GM19395 (cell line): ENCODE data around the gene VSX1.

Experiments used
- ATAC-seq: cut with Tn5 transposase; IDR thresholded peaks from one replicate; pipeline ENCODE4 v1.9.1; 2021; ENCODE audit warnings: mild to moderate bottlenecking, moderate library complexity; ENCODE audit not compliant: unreplicated experiment

Gene VSX1

DNA sequence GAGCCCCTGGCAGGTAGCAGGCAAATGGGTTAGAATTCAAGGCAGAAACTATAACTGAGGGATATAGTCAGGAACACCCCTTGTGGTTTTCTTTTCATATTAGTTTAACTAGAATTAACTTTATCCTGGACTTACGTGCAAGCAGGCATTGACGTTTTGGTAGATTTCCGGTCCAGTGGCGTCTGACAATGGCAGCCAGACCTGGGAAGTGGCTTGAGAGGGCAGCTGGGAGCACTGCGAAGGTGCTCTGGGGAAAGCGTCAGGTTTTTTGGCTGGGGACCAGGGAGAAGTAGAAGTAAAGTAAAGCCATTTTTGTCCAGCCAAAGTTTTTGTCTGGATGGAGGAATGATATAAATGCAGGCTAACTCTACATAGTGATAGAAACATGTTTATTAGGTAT lies 15.6 kb downstream of the VSX1 start:
- ATAC-seq: no peak

DNA sequence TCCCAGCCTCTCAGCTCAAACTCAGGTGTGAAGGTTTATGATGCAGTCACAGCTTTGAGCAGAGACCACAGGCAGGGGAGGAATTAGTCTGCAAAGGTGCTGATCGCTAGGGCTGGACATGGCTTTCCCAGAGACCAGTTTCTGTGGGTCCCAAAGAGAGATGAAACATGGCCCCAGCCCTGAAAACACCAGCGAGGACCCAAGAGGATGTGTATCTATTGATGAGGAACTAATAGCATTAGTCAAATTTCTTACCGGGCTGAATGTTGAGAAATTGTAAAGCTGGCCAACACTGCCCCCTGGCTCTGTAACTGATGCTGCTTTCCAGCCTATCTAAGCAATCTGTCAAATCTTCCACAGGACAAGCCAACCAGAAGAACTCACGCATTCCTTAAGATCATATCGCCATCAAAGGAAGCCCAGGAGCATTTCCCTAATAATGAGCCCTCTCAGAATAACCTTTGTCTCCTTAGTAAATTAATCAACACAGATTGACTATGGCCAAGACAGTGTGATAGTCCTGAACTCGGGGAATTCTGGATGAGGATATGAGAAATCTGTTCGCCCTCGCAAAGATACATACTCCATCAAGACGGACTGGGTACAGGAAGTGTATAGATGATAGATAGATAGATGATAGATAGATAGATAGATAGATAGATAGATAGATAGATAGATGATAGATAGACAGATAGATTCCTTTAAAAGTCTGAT lies 16.2 kb downstream of the VSX1 start:
- ATAC-seq: peak; percentile 85

DNA sequence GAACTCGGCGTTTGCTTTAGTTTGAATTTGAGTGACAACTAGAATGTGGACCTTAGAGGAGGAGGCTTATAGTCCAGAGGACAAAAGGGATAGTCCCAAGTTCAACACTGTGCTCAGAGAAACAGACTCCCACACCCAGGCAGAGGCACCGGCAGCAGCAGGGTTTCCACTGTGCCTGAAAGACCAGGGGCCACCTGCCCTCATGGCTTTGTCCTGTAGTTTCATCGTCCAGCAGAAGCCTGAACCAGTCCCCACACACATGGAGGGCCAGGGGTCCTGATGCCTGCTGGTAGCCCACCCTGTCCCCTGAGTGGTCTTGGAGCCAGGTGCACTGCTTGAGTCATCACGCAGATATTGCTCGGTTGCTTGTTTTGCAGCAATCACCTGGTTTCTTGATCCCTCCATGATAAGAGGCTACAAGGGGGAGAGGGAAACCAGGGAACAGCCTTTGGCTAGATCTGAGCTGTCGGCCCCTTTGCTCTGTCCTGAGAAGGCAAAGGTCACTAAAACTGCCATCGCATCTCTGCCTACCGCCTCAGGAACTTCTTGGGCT lies 16.8 kb downstream of the VSX1 start:
- no peak for ATAC-seq

DNA sequence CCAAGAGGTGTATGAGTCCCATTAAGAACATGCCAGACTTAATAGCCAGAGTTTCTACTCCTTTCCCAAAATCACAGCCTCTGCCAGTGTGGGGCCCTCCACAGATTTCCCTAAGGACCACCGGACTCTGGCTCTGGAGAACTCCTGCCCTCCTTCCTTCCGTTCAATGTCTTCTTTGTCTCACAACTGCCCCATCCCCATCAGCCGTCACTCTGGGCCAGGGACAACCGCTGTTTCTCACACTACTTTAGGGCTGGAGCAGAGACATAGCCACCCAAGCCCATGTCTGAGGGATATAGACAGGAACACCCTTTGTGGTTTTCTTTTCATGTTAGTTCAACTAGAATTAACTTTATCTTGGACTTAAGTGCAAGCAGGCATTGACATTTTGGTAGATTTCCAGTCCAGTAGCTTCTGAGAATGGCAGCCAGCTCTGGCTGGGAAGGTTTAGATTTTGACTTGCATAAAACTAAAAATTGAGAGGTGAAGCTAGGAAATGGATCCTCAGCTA lies 17.3 kb downstream of the VSX1 start:
- ATAC-seq: no peak

DNA sequence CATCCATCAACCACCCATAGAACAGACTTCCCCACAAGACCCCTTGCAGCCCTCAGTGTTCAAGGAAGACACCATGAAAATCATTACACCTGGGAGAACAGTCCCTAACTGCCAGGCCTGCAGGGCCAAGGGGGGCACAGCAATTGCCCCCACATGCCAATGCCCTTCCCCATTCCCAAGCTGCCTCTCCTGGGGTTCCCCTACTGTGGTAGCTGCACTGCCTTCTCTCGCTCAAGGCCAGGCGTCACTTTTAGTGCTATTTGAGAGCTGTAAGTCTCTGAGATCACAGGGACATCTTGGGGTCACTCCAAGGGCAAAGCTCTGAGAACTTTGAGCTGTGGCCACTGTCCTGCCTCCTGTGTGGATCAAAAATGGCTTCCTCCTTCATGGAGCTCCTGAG lies 18.0 kb downstream of the VSX1 start:
- ATAC-seq: no peak

DNA sequence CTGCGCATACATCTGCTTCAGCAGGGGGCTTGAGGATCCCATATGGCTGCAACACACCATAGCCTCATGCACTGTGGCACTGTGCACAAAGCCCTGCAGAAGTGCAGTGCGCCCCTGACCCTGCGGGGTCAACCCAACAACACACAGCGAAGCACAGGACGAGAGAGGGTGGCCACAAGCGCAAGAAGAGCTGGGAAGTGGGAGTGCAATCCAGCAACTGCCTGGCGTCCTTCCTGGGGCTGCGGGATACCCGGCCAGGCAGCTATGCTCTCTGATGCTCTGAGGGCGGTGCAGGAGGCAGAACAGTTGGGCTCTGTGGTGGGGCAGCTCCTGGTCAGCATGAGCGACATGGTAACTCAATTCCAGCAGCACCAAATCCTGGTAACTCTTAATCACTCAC lies 18.4 kb downstream of the VSX1 start:
- ATAC-seq: no peak

DNA sequence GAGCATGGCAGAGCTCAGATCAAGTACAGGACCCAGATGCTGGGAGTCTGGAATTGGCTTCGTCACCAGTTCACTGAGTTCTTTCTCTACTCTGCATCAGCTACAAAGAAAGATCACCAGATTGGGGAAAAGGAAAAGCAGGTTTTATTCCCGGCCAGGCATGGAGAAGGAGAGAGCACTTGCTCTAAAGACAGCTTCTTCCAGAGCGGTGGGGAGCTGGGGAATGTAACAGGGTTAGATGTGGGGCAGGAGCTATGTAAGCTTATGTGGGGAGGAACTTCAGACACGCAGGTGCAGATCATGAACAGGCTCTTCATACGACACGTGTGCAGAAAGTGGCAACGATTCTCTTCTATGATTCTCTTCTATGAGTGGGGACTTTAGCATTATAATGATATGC lies 19.1 kb downstream of the VSX1 start:
- ATAC-seq: no peak

DNA sequence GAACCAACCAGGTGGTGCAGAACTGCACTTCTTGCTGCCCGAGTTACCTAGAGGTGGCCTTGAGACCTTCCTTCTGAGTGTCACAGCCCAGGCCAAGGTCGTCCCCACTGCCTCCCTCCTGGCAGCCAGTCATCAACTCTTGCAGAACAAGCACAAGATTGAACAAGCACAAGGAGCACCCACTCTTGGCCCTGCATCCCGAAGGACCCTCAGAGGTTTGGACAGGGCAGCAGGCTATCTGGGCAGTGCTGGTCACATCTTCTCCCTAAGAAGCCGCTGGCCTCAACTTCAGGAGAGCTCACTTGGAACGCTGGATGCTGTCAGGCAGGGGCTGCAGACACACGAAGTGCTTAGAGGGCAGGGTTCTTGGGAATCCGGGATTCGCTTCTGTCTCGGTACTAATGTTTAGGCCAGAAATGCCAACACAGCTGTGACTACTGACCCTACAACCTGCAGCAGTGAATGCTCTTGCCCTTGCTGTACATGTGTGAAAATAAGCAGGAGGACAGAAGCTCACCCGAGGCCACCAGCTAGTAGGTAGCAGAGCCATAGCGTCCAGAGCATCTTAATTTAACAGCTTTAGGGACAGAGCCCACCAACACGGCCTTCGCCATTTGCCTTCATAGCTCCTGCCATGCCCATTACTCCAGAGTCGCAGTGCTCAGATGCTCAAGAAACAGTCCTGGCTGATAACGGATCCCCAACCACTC lies 20.0 kb downstream of the VSX1 start:
- ATAC-seq: no peak

DNA sequence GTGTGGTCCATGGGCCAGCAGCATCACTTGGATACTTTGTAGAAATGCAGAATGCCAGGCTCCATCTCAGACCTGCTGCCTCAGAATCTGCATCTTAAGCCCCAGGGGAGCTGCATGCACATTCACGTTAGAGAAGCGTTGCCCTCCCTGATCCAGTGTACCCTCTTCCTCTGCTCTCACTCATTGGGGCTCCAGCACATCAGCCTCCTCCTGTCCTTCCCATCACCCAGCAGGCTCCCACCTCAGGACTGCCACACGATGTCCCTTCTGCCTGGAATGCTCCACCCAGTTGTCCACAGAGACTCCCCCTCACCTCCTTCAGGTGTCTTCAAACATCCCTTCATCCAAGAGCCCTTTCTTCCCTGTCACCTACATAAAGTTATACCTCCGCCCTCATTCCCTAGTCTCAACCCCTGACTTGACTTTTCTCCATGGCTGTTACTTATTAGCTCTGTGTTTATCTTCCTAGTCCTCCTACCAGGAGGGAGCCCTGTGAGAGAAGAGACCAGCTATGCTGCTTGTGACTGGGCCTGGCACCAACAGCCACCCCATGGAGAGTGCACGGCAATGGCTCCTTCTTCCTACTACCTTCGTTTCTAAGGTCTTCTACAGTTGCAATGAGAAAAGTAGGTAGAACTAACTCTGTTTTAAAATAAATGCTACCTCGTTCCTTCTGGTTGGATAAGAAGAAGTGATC lies 20.7 kb downstream of the VSX1 start:
- no peak for ATAC-seq

DNA sequence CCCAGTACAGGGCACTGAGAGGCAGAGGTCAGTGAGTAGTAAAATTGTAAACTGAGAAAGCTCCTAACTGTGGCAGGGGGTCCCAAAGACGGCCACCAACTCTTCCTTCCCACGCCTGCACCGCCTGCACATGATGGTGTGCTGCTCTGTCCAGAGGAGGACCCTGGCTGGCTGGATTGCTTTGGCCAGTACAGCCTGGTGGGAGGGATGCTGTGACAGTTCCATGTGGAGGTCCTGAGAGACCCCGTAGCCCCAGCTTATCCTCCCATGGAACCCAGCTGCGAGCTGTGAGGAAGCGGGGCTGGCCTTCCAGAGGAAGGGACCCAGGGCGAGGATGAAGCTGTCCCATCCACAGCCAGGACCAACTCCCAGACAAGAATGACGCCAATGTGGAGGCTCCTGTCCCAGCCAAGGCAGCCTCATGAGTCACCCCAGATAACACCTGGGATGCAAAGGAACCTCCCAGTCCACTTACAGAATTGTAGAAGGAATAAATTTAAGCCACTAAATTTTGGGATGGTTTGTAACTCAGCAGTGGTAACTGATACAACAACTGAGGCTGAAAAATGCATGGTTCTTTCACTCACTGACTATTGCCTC lies 22.0 kb downstream of the VSX1 start:
- ATAC-seq: no peak

DNA sequence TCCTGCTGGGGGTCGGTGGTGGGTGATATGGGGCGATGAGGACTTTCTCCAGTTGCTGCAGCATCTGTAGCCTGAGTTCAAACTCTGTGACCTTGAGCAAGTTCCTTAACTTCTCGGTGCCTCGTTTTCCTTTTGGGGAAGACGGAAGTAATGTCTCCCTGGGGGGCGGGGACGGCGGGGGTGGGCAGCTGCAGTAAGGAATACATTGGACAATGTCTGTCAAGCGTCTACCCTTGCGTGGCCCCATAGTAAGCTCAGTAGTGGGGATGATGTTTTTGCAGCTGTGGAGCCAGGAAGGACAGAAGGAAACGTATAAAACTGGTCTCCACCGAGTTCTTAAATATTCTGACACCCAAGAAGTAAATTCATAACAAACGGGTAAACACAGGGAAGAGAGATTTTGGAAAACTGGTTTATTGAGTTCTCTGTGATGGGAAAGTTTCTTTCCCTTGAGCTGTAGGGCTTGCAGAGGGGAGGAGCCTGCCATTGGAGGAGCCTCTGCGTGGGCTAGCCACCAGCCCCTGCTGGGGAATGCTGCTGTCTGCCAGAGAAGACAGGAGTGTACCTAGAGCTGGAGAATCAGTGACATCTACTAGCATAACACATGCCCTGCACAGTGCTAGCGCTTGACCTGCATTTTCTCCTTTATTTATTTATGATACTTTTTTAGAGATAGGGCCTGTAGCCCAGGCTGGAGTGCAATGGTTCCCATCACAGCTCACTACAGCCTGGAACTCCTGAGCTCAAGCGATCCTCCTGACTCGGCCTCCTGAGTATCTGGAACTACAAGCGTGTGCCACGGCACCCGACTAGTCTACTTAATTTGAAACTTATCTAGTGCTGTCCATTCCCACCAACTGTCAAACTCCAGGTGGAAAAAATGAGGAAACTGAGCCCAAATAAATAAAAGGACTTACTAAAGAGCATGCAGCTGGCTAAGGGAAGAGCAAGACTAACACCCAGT lies 22.8 kb downstream of the VSX1 start:
- ATAC-seq: no peak

DNA sequence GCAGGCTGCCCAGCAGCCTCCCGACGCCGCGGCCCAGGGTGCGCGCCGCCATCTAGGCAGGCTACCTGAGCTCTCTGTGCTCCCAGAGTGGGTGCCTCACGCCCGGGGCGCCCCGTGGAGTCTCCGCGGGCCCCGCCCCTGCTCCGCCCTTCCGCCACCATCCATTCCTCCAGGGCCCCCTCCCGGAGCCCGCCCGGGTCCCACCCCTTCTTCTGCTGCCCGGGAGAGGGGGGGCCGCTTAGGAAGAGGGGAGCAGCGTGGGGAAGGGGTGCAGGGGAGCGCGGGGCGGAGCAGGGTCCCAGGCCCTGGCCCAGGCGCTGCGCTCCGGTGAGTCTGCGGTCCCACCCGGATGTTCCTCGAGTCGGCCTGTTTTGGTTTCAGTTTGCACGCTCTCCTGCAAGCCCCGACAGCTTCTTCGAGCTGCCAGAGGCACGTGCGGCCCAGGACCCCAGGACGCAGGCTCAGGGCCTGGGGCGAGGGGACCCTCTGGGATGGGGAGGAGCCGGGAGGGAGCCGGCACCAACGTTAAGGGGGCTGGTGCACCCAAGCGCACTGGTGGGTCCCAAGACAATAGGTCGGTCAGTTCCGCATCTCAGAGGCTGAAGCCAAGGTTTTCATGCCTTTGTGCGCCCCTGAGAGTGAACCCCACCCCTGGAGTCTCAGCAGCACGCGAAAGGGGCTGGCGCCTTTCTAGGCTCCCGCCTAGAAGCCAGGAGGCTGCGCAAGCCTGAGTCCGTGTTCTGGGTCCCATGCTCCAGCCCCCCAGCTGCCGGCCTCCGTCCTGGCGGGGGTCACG lies 23.7 kb downstream of the VSX1 start, which contains the start of gene ACSS1:
Gene ACSS1, minus strand, starts transcription at position 89 of the 796 bp plus-strand sequence. Its CDS starts 37 bp downstream, at position 52.
- peak; percentile 68 for ATAC-seq

DNA sequence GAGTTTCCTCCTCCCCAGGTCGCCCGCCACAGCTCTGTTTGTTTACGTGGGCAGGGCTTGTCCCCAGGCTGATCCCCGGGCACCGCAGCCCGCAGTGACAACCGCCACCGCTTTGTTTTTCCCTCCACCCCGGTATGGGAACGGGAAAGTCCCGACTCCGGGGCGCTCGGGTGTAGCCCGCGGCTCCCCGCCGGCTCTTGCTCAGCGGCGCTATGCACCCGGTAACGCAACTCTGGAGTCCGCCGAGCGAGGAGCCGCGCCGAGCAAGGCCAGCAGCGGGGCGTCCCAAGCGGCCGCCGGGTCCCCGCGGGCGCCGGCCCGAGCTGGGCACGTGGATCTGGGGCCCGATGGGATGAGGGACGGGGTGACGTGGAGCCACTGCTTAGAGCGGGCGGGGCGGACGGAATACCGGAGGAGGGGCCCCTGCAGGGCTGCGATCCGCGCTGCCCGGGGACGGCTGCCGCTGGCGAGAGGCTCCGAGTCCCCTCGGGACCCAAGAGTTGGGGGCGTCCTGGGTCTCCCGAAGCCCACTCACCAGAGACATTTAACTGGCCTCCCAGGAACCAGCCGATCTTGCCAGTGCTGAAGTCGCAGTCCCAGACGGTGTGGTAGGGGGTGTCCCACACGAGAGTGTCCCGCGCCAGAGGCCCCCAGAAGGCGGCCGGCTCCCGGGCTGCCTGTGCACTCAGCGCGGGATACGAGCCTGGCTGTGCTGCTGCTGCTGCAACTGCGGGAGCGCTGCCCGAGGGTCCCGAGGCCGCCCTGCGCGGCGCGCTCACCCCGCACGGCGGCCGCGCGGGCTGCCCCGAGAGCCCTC lies 24.5 kb downstream of the VSX1 start:
- peak; percentile 36 for ATAC-seq

DNA sequence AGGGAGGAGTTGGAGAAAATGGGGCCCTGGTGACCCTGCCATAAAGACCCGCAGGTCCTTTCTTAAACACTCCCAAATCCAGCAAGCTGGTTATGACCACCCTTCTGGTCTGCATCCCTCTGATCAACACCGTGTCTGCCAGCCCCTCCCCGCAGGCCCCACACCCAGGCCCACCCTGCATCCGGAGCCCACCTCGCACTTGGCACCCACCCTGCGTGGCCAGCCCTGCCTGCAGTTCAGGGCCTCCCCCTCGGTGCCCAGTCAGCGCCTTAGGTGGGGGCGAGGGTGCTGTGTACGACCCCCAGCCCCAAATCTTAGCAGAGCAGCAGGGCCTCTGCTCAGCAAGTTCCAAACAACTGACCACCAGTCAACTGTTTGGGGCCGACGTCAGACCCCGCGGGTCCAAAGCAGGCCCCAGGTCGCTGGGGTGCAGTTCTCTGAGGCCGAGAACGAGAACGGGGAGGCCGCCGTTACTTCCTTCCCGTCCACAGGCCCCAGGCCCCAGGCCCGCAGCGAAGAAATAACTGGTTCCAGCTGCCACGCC lies 25.2 kb downstream of the VSX1 start:
- peak; percentile 32 for ATAC-seq

DNA sequence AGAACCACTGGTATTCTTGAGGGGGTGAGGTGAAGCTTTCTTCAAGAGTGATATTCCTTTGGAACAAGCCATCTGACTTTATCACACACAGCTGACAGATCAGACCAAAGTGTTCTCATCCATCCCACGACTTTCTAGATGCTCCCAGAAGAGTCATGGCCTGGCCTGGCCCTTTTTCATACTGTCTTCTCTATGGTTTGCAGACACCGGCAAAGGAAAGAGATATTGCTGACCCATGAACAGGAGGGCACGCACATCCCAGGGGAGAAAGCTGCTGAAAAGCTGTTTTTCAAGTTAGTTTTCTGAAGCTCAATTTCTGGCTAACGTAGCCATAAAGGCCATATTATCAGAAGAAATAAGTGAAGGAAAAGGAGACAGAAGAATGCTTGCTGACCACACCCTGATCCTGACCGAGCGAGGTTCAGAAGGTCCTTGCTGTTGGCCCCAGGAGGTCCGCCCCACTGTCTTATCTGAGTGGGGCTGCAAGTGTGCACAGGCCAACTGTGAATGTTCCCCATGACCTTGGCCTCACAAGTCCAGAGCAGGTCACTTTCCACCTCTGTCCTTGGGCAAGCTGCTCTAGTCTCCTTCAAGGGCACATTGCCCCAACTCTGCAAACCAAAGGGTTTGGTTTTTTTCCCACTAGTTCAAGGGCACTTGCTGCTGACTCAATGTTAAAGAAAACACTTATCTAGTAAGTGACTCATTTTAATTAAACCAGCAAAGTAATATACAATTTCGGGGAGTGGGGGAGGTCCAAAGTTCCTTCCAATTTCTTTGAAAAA lies 26.0 kb downstream of the VSX1 start:
- no peak for ATAC-seq

DNA sequence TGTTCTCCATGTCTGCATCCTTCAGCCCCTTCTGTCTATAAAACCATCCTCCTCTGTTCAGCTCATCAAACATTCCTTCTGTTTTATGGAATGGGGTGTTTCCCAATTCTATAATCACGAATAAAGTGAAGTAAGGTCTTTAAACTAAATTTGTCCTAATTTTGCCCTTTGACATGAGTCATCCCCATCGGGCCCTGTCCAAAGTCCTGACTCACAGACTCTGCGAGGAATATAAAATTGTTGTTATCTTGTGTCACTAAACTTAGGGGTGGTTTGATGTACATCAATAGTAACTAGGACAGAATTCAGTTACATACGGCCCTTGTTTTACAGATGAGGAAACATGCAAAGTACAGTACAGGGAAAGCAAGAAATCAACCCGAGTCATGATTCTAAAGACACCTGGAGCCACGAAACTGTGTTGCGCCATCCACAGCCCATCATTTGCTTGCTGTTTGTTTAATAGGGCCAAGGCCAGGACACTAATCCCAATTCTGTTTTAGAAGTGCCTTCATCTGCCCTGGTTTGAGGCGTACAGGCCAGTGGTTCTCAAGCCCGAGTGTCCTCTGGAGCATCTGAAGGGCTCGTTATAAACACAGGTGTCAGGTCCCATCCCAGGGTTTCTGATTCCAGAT lies 26.8 kb downstream of the VSX1 start:
- no peak for ATAC-seq
